GM21529 (cell line): ENCODE measurements around the gene GAA.
"Not testable (repeated sequence)": the region's sequence is repeated elsewhere in the genome, so short reads cannot be mapped to it uniquely, and the experiment has no call there.

Experiments
- ATAC-seq: cut with Tn5 transposase; IDR thresholded peaks from one replicate; pipeline ENCODE4 v1.9.1; 2021; ENCODE audit not compliant: unreplicated experiment

Gene GAA

GRCh38 chr17:80083136-80083661, 18.2 kb upstream of the GAA start:
- no peak for ATAC-seq

- no peak for ATAC-seq
Measured at GRCh38 chr17:80084773-80085172, 16.6 kb upstream of the GAA start.

GRCh38 chr17:80086081-80086480, 15.3 kb upstream of the GAA start:
- ATAC-seq, result no peak

- no peak for ATAC-seq
Measured at GRCh38 chr17:80086616-80087015, 14.8 kb upstream of the GAA start.

- ATAC-seq, result no peak
Measured at GRCh38 chr17:80087346-80088265, 13.8 kb upstream of the GAA start.

- no peak for ATAC-seq
Measured at GRCh38 chr17:80089762-80090161, 11.6 kb upstream of the GAA start.

GRCh38 chr17:80090164-80090563, 11.2 kb upstream of the GAA start:
- ATAC-seq, result not testable (repeated sequence)

- ATAC-seq, result no peak
Measured at GRCh38 chr17:80091376-80091775, 10.0 kb upstream of the GAA start.

- no peak for ATAC-seq
Measured at GRCh38 chr17:80092959-80093358, 8.4 kb upstream of the GAA start.

GRCh38 chr17:80095038-80095843, 6.1 kb upstream of the GAA start:
- no peak for ATAC-seq

- no peak for ATAC-seq
Measured at GRCh38 chr17:80095844-80096475, 5.4 kb upstream of the GAA start.

GRCh38 chr17:80096561-80097021, 4.8 kb upstream of the GAA start:
- ATAC-seq, result no peak

- no peak for ATAC-seq
Measured at GRCh38 chr17:80097127-80097621, 4.2 kb upstream of the GAA start.

GRCh38 chr17:80097844-80098691, 3.3 kb upstream of the GAA start:
- ATAC-seq, result no peak

- ATAC-seq, result no peak
Measured at GRCh38 chr17:80099291-80100034, 1.9 kb upstream of the GAA start.

- ATAC-seq, result no peak
Measured at GRCh38 chr17:80100035-80100323, 1.4 kb upstream of the GAA start.

- ATAC-seq, result peak; percentile 13
Measured at GRCh38 chr17:80101946-80102663, 724 bp downstream of the GAA start.

- no peak for ATAC-seq
Measured at GRCh38 chr17:80102664-80103448, 1.5 kb downstream of the GAA start.
